Measurements from ENCODE around the gene MRPS16.

Gene MRPS16

DNA sequence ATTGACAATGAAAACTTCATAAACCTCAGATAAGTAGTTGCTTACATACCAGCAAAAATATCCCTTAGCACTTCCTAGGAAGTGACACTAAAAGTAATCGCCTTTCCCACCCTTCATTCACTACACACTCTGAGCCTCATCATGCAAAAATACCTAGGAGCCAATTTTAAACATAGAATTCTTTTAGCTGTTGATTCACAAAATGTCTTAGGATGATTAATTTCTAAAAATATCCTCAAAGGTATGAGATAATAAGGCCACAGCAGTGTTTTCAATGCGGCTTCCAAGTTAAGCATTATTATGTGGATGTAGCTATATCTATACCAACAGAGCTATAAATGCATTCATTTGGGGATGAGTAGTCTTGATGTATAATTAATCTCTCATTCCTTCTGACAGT, 18.6 kb downstream of the MRPS16 start:
- Histone ChIP-seq H3K4me1 (ENCODE audit: control insufficient read depth, insufficient read depth, low read length) (no peaks in the 10 kb centered on the region), H3K36me3 (ENCODE audit: control insufficient read depth, insufficient read depth, low read length) (peaks cover 4% of the 10 kb centered on the region), H3K27me3 (ENCODE audit: control insufficient read depth, insufficient read depth, low read length) (no peaks in the 10 kb centered on the region), H3K9me3 (ENCODE audit: control insufficient read depth, low read length) (no peaks in the 10 kb centered on the region), H3K4me3 (ENCODE audit: low read length) (no peak overlapping the region), H3K9ac (ENCODE audit: low read length) (no peak overlapping the region)

DNA sequence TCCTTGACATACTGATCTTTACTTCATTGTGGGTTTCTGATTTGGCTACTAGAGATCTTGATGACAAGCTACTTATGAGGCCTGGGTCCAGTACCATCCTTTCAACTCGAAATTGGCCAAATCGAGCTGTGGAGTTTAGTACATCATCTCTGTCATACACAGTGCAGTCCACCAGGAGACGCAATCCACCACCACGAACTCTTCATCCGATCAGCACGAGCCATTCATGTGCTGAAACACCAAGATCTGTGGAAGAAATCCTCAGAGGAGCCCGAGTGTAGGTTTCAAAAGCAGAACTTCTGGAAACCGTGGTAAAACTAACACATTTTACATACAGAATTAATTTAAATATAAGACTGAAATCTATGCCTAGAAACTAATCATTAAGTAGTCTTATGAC, 19.6 kb downstream of the MRPS16 start:
- no peaks in the 10 kb centered on the region for H3K4me1 ChIP-seq (ENCODE audit: control insufficient read depth, insufficient read depth, low read length)
- H3K27me3 ChIP-seq (ENCODE audit: control insufficient read depth, insufficient read depth, low read length) = no peaks in the 10 kb centered on the region
- peaks cover 4% of the 10 kb centered on the region for H3K36me3 ChIP-seq (ENCODE audit: control insufficient read depth, insufficient read depth, low read length)
- no peak overlapping the region for H3K4me3 ChIP-seq (ENCODE audit: low read length)
- H3K9me3 ChIP-seq (ENCODE audit: control insufficient read depth, low read length) = no peaks in the 10 kb centered on the region
- H3K9ac ChIP-seq (ENCODE audit: low read length) = no peak overlapping the region

DNA sequence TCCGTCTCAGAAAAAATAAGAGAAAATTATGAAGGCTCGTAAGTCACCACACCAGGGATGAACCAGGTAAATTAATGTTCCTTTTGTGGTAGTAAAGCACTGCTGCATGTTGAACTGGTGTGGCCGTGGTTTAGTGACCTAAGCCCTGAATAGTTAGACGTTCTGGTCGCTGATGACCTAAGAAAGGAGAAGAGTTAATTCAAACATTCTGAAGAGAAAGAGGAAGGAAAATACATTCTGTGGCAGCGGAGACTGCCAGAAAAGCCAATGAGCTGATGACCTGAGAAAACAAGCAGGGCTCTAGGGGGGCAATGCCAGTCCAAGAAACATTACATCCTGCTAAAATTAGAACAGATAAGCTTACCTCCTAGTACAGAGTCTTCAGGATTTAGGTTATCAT, 22.9 kb downstream of the MRPS16 start:
- H3K27me3 ChIP-seq (ENCODE audit: control insufficient read depth, insufficient read depth, low read length) = no peaks in the 10 kb centered on the region
- H3K4me3 ChIP-seq (ENCODE audit: low read length) = no peak overlapping the region
- H3K9ac ChIP-seq (ENCODE audit: low read length) = no peak overlapping the region
- no peaks in the 10 kb centered on the region for H3K9me3 ChIP-seq (ENCODE audit: control insufficient read depth, low read length)
- H3K36me3 ChIP-seq (ENCODE audit: control insufficient read depth, insufficient read depth, low read length) = no peaks in the 10 kb centered on the region
- no peaks in the 10 kb centered on the region for H3K4me1 ChIP-seq (ENCODE audit: control insufficient read depth, insufficient read depth, low read length)

DNA sequence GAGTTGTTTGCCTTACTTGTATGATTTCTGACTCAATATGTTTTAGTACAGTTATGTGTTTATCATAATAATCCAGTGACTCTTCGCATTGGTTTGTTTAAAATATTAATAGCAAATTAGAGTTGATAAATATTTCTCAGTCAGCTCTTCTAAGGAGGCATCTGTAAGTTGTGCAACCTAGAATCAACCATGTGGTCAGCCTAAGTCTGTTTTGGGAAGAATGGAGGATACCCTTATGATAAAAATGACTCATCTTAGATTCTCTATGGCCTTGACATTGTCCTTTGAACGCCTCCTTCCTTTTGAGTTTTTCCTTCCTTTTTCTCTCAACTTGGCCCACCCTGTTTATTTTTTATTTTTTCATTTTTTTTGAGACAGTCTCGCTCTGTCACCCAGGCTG, 24.2 kb downstream of the MRPS16 start:
- Histone ChIP-seq H3K4me3 (ENCODE audit: low read length) (no peak overlapping the region), H3K36me3 (ENCODE audit: control insufficient read depth, insufficient read depth, low read length) (no peaks in the 10 kb centered on the region), H3K9ac (ENCODE audit: low read length) (no peak overlapping the region), H3K9me3 (ENCODE audit: control insufficient read depth, low read length) (no peaks in the 10 kb centered on the region), H3K4me1 (ENCODE audit: control insufficient read depth, insufficient read depth, low read length) (no peaks in the 10 kb centered on the region), H3K27me3 (ENCODE audit: control insufficient read depth, insufficient read depth, low read length) (no peaks in the 10 kb centered on the region)

DNA sequence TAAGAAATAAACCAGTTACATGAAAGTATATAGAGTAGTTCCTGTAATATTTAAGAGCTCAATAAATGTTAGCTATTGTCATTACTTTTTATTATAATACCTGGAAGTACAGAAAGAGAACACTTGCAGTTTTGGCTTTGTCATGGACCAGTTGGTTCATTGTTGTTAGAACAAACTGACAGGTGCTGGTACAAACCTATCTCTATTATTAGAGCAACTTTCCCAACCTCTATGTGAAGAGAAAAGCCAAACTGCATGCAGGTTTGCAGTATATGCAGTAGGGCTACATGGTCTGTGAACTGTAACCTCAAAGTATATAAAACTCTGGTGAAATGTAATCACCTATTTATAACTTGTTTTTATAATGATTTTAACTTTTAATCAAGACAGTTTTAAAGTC, 25.8 kb downstream of the MRPS16 start:
- Histone ChIP-seq H3K9me3 (ENCODE audit: control insufficient read depth, low read length) (no peaks in the 10 kb centered on the region), H3K27me3 (ENCODE audit: control insufficient read depth, insufficient read depth, low read length) (no peaks in the 10 kb centered on the region), H3K9ac (ENCODE audit: low read length) (no peak overlapping the region), H3K4me1 (ENCODE audit: control insufficient read depth, insufficient read depth, low read length) (no peaks in the 10 kb centered on the region), H3K36me3 (ENCODE audit: control insufficient read depth, insufficient read depth, low read length) (no peaks in the 10 kb centered on the region), H3K4me3 (ENCODE audit: low read length) (no peak overlapping the region)

DNA sequence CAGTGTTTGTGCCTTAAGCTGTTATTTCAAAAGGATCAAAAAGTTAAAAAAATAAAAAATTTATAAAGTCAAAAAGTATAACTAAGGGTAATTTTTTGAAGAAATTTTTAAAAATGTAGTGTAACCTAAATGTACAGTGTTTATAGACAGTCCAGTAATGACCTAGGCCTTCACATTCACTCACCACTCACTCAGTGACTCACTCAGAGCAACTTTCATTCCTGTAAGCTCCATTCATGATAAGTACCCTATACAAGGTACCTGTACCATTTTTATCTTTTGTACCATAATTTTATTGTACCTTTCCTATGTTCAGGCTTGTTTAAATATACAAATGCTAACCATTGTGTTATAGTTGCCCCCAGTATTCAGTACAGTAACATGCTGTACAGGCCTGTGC, 26.9 kb downstream of the MRPS16 start:
- H3K4me1 ChIP-seq (ENCODE audit: control insufficient read depth, insufficient read depth, low read length) = no peaks in the 10 kb centered on the region
- H3K36me3 ChIP-seq (ENCODE audit: control insufficient read depth, insufficient read depth, low read length) = no peaks in the 10 kb centered on the region
- H3K27me3 ChIP-seq (ENCODE audit: control insufficient read depth, insufficient read depth, low read length) = no peaks in the 10 kb centered on the region
- no peaks in the 10 kb centered on the region for H3K9me3 ChIP-seq (ENCODE audit: control insufficient read depth, low read length)
- H3K4me3 ChIP-seq (ENCODE audit: low read length) = no peak overlapping the region
- H3K9ac ChIP-seq (ENCODE audit: low read length) = no peak overlapping the region

DNA sequence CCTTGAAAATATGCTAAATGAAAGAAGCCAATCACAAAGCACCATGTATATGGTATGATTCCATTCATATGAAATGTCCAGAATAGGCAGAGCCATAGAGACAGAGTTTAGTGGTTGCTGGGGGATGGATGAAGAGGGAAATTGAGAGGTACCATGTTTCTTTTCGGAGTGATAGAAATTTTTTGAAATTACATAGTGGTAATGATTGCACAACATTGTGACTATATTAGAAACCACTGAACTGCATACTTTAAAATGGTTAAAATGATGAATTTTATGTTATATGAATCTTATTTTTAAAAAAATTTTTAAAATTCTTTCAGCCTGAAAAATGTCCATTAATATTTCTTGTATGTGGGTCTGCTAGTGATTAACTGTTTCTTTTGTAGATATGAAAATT, 31.5 kb downstream of the MRPS16 start:
- Histone ChIP-seq H3K4me3 (ENCODE audit: low read length) (no peak overlapping the region), H3K9ac (ENCODE audit: low read length) (no peak overlapping the region), H3K27me3 (ENCODE audit: control insufficient read depth, insufficient read depth, low read length) (no peaks in the 10 kb centered on the region), H3K9me3 (ENCODE audit: control insufficient read depth, low read length) (no peaks in the 10 kb centered on the region), H3K4me1 (ENCODE audit: control insufficient read depth, insufficient read depth, low read length) (no peaks in the 10 kb centered on the region), H3K36me3 (ENCODE audit: control insufficient read depth, insufficient read depth, low read length) (no peaks in the 10 kb centered on the region)

DNA sequence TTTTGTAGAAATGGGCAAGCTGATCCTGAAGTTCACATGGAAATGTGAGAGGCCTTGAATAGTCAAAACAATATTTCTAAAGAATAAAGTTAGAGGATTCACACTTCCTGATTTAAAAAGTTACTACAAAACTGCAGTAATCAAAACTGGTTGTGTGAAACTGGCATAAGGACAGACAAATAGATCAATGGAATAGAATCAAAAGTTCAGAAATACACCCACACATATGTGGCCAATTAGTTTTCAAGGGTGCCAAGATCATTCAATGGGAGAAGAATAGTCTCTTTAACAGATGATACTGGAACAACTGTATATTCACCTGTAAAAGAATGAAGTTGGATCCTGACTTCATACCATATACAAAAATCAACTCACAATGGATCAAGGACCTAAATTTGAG, 33.1 kb downstream of the MRPS16 start:
- Histone ChIP-seq H3K9ac (ENCODE audit: low read length) (no peak overlapping the region), H3K9me3 (ENCODE audit: control insufficient read depth, low read length) (no peaks in the 10 kb centered on the region), H3K27me3 (ENCODE audit: control insufficient read depth, insufficient read depth, low read length) (no peaks in the 10 kb centered on the region), H3K36me3 (ENCODE audit: control insufficient read depth, insufficient read depth, low read length) (no peaks in the 10 kb centered on the region), H3K4me1 (ENCODE audit: control insufficient read depth, insufficient read depth, low read length) (no peaks in the 10 kb centered on the region), H3K4me3 (ENCODE audit: low read length) (no peak overlapping the region)

DNA sequence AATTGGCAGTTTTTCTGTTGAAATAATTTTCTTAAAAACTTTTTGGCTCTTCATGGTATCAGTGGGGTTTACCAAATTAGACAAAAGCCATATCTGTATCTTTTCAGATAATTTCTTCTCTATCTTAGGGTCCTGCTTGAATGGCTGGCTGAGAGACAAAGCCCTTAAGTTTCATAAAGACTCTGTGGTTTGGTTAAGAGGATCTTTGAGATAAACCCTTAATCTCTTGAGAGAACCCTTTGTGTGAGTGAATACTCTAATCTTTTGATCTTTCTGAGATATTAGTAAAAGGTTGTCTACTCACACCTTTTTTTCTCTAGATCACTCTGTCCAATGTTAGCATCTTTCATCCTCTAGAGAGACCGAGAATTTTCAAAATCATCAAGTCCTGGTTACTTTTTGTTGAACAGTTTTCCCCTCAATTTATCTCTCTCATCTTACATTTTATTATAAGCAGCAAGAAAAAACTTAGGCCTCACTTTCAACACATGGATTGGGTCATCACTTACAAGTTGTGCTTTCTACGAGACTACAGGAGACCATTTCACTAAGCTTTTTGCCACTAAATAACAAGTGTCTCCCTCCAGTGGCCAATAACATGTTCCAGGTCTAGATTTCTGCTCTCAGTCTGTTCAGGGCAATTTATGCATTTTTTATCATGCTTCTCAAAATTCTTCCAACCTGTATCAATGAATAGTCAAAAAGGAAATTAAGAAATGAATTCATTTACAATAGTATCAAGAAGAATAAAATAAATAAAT, 33.8 kb downstream of the MRPS16 start:
- no peaks in the 10 kb centered on the region for H3K9me3 ChIP-seq (ENCODE audit: control insufficient read depth, low read length)
- H3K4me1 ChIP-seq (ENCODE audit: control insufficient read depth, insufficient read depth, low read length) = no peaks in the 10 kb centered on the region
- H3K9ac ChIP-seq (ENCODE audit: low read length) = no peak overlapping the region
- H3K4me3 ChIP-seq (ENCODE audit: low read length) = no peak overlapping the region
- H3K36me3 ChIP-seq (ENCODE audit: control insufficient read depth, insufficient read depth, low read length) = no peaks in the 10 kb centered on the region
- no peaks in the 10 kb centered on the region for H3K27me3 ChIP-seq (ENCODE audit: control insufficient read depth, insufficient read depth, low read length)

DNA sequence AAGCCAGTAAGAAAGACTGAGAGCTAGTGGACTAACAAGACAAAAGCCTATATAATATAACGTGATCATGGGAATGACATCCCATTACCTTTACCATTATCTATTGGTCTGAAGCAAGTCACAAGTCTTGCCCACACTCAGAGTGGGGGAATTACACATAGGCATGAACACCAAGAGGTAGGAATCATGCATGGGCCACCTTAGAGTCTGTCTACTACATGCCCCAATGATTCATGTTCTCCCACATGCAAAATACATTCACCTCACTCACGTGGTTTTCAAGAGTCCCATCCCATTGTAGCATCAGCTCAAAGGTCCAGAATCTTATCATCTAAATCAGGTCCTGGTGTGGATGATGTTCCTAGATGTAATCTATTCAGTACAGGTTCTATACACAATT, 34.8 kb downstream of the MRPS16 start:
- H3K27me3 ChIP-seq (ENCODE audit: control insufficient read depth, insufficient read depth, low read length) = no peaks in the 10 kb centered on the region
- no peak overlapping the region for H3K9ac ChIP-seq (ENCODE audit: low read length)
- H3K4me3 ChIP-seq (ENCODE audit: low read length) = no peak overlapping the region
- H3K4me1 ChIP-seq (ENCODE audit: control insufficient read depth, insufficient read depth, low read length) = no peaks in the 10 kb centered on the region
- H3K36me3 ChIP-seq (ENCODE audit: control insufficient read depth, insufficient read depth, low read length) = no peaks in the 10 kb centered on the region
- H3K9me3 ChIP-seq (ENCODE audit: control insufficient read depth, low read length) = no peaks in the 10 kb centered on the region

DNA sequence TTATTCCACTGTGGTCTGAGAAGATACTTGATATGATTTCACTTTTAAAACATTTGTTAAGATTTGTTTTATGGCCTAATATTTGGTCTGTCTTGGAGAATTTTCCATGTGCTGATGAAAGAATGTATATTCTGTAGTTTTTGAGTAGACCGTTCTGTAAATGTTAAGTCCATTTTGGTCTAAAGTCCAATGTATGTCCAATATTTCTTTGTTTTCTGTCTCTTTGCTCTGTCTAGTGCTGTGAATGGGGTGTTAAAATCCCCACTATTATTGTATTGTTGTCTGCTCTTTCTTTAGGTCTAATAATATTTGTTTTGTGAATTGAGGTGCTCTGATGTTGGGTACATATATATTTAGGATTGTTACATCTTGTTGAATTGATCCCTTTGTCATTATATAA, 36.7 kb downstream of the MRPS16 start:
- Histone ChIP-seq H3K9ac (ENCODE audit: low read length) (no peak overlapping the region), H3K4me1 (ENCODE audit: control insufficient read depth, insufficient read depth, low read length) (no peaks in the 10 kb centered on the region), H3K4me3 (ENCODE audit: low read length) (no peak overlapping the region), H3K36me3 (ENCODE audit: control insufficient read depth, insufficient read depth, low read length) (no peaks in the 10 kb centered on the region), H3K27me3 (ENCODE audit: control insufficient read depth, insufficient read depth, low read length) (no peaks in the 10 kb centered on the region), H3K9me3 (ENCODE audit: control insufficient read depth, low read length) (no peaks in the 10 kb centered on the region)

DNA sequence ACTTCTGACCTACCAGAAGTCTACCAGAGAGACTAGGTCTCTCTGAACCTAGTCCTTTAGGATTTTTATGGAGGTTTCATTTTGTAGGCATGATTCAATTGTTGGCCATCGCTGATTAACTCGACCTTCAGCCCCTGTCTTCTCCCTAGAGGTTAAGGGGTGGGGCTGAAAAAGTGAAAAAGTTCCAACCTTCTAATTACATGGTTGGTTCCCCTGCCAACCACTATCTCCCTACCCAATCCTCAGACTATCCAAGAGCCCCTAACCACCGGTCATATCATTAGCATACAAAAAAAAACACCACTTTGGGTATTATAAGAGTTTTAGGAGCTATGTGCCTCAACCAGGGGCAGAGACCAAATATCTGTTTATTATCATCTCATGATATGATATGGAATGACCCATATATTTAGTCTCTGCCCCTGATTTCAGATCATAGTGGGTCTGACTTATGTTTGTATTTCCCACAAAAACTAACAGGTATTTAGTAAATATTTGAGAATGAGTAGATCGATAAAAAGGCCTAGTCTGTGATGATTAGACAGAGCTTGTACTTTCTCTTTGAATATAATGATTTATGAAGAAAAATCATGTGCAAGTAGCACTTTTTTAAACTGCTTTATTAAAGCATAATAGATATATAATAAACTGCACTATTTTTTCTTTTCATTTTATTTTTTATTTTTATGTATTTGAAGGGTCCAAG, 41.2 kb downstream of the MRPS16 start:
- H3K36me3 ChIP-seq (ENCODE audit: control insufficient read depth, insufficient read depth, low read length) = no peaks in the 10 kb centered on the region
- H3K4me1 ChIP-seq (ENCODE audit: control insufficient read depth, insufficient read depth, low read length) = no peaks in the 10 kb centered on the region
- no peaks in the 10 kb centered on the region for H3K27me3 ChIP-seq (ENCODE audit: control insufficient read depth, insufficient read depth, low read length)
- H3K9ac ChIP-seq (ENCODE audit: low read length) = no peak overlapping the region
- H3K9me3 ChIP-seq (ENCODE audit: control insufficient read depth, low read length) = no peaks in the 10 kb centered on the region
- no peak overlapping the region for H3K4me3 ChIP-seq (ENCODE audit: low read length)
